ENCODE results near the gene OR51A7.

OR51A7 gene

DNA sequence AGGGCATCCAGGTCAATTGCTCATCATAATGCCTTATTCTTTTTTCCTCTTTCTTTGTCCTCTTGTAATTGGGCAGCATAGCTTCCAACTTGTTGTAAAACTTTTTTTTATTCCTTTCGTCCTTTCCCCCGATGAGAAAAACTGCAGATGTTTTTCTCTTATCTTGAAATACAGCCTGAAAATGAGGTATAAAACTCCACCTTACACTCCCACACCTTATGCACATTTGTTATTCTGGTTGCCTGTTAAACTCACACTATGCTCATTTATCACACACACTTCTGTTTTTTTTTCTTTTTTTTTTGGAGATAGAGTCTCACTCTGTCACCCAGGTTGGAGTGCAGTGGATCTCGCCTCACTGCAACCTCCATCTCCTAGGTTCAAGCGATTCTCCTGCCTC, 53.8 kb downstream of the OR51A7 start:
- DNase-seq = no peak
